Nephron (organoid): ENCODE results near the gene HCN2.

ENCODE experiments used
- H3K27ac Mint-ChIP-seq, 3 experiments: 2 replicates each; pipeline ENCODE4 v1.8.0; 2020; ENCODE audit warnings: mixed read lengths in 3 of 3, mild to moderate bottlenecking in 2 of 3, moderate library complexity in 1 of 3
- H3K27me3 Mint-ChIP-seq: 2 replicates; pipeline ENCODE4 v1.8.0; 2021; ENCODE audit warnings: low read depth, mild to moderate bottlenecking, moderate library complexity, mixed read lengths
- H3K36me3 Mint-ChIP-seq: 2 replicates; pipeline ENCODE4 v1.8.0; 2020; ENCODE audit warnings: low read depth, mixed read lengths
- H3K4me1 Mint-ChIP-seq: 2 replicates; pipeline ENCODE4 v1.8.0; 2020; ENCODE audit warnings: mixed read lengths
- H3K4me3 Mint-ChIP-seq, 3 experiments: 2 replicates each; pipeline ENCODE4 v1.8.0; 2020; ENCODE audit warnings: mild to moderate bottlenecking in 3 of 3, mixed read lengths in 3 of 3, moderate library complexity in 2 of 3
- H3K9me3 Mint-ChIP-seq: 2 replicates; pipeline ENCODE4 v1.8.0; 2020; ENCODE audit warnings: mixed read lengths
- TF ChIP-seq, protein P1 (sequence below), 3 experiments: fragments of 200-600 bp; sonication (generic); IDR thresholded peaks; one replicate each; pipeline ENCODE4 v1.5.0; 2021; ENCODE audit warnings: antibody characterized with exemption in 3 of 3; ENCODE audit not compliant: unreplicated experiment in 3 of 3

Gene HCN2

DNA sequence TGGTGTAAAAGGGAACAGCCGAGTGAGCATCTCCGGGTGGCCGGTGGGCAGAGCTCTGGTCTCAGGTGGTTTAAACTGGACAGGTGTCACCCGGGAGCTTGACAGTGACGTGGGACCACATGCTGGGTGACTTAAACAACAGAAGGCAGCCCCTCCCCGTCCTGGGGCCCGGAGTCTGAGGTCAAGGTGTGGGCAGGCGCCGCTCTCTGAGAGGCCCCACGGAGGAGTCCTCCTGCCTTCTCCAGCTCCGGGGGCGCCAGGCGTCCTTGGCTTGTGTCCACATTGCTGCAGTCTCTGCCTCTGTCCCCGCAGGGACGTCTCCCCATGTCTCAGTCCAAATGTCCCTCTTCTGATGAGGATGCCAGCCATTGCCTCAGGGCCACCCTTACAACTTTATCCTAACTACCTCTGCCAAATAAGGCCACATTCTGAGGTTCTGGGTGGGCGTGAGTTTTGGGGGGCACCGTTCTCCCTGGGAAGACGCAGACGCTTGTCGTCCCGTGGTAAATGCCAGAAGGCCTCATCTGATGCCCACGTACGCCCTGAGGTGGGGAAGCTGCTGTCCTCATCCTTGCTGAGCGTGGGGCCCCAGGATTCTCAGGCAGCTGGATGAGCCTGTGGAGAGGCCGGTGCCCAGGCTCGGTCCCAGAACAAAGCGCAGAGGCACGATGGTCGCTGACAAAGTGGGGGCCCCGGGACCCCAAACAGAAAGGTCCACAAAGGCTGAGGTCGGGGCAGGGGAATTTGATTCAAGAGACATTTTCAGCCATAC lies 32.9 kb upstream of the HCN2 start:
- no peaks in the 10 kb centered on the region for H3K36me3 Mint-ChIP-seq
- no peak overlapping the region for H3K4me3 Mint-ChIP-seq
- no peak overlapping the region for H3K27ac Mint-ChIP-seq
- peaks cover 5% of the 10 kb centered on the region for H3K27me3 Mint-ChIP-seq
- no peaks in the 10 kb centered on the region for H3K4me1 Mint-ChIP-seq
- TF ChIP-seq, protein P1, sequence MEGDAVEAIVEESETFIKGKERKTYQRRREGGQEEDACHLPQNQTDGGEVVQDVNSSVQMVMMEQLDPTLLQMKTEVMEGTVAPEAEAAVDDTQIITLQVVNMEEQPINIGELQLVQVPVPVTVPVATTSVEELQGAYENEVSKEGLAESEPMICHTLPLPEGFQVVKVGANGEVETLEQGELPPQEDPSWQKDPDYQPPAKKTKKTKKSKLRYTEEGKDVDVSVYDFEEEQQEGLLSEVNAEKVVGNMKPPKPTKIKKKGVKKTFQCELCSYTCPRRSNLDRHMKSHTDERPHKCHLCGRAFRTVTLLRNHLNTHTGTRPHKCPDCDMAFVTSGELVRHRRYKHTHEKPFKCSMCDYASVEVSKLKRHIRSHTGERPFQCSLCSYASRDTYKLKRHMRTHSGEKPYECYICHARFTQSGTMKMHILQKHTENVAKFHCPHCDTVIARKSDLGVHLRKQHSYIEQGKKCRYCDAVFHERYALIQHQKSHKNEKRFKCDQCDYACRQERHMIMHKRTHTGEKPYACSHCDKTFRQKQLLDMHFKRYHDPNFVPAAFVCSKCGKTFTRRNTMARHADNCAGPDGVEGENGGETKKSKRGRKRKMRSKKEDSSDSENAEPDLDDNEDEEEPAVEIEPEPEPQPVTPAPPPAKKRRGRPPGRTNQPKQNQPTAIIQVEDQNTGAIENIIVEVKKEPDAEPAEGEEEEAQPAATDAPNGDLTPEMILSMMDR (IDR thresholded peaks at IDR 0.05; ENCODE audit: unreplicated experiment in 3 of 3): no peak
- H3K9me3 Mint-ChIP-seq: peaks cover 2% of the 10 kb centered on the region

DNA sequence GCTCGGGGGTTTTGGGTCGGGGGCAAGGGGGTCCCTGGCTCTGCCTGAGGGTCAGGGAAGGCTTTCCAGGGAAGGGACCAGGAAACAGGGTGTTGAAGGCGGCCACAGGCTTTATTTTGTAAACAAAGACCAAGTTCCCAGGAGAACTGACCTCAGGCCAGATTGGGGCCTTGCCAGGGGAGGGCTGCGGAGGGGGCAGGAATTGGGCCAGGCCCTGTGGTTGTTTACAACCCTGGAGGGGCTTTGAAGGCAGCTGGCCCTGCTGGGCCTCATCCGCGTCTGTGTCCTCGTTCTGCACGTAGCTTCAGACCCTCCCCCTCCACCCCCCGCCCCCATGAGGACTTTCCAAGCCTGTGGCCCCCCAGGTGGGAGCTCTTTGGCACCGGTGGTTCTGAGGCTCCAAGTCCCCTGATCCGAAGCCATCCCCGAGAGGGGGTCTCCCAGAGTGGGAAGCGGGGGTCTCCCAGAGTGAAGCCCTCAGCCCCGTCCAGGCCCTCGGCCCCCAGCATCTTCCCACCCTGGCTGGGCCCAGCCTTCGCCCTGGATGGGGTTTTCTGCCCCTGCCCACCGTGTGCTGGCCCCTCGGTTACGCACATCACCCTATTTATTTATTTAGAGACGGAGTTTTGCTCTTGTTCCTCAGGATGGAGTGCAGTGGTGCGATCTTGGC lies 30.8 kb upstream of the HCN2 start:
- TF ChIP-seq, protein P1 (IDR thresholded peaks at IDR 0.05; ENCODE audit: unreplicated experiment in 3 of 3): no peak
- H3K27me3 Mint-ChIP-seq: no peaks in the 10 kb centered on the region
- H3K27ac Mint-ChIP-seq: no peak overlapping the region
- H3K4me1 Mint-ChIP-seq: no peaks in the 10 kb centered on the region
- peaks cover 9% of the 10 kb centered on the region for H3K36me3 Mint-ChIP-seq
- peaks cover 9% of the 10 kb centered on the region for H3K9me3 Mint-ChIP-seq
- no peak overlapping the region for H3K4me3 Mint-ChIP-seq

DNA sequence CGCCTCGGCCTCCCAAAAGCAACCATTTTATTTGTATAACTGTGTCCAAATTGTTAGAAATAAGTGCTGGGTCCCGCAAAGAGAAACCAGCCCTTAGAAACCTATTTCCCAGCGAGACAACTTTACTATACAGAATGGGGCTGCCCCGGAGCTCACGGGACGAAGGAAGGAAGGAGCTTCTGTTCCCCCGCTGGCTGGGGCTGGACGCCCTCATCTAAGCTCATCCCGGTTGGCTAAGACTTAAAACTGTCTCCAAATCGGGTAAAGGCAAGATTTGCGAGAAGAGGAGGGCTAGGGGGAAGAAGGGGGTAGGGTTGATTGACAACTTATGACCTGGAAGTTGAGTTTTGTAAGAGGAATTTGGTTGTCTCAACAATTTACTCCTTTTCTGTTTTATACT lies 29.6 kb upstream of the HCN2 start:
- H3K4me1 Mint-ChIP-seq: no peaks in the 10 kb centered on the region

DNA sequence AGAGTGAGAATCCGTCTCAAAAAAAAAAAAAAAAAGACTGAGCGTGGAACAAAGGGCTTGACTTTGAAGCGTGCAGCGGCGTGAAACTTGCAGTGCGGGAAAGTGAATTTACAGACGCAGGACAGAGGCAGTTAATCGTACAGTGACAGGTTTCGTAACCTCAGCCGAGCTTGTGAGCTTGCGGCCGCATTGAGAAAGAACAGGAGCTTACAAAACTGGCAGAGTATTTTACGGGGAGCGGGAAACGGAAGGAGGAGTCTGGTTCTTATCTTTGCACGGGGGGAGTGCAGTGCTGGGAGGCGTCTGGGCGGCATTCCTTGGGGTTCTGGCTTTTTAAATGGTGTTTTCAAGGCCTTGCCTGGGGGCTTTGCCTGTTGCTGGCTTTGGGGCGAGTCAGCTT lies 23.3 kb upstream of the HCN2 start:
- Mint-ChIP-seq H3K4me1 (peaks cover 6% of the 10 kb centered on the region), H3K27me3 (peaks cover 6% of the 10 kb centered on the region), H3K4me3 (peak overlapping the region; percentile 17 to 61 (median 60)), H3K9me3 (peaks cover 11% of the 10 kb centered on the region), H3K27ac (peak overlapping the region; percentile 68 to 91 (median 68)), H3K36me3 (peaks cover 17% of the 10 kb centered on the region)
- TF ChIP-seq, protein P1 (IDR thresholded peaks at IDR 0.05; ENCODE audit: unreplicated experiment in 3 of 3): no peak

More for the DNA sequence above, 29.6 kb upstream of the HCN2 start:
- TF ChIP-seq, protein P1 (IDR thresholded peaks at IDR 0.05; ENCODE audit: unreplicated experiment in 3 of 3): no peak
- Mint-ChIP-seq H3K27ac (no peak overlapping the region), H3K9me3 (peaks cover 9% of the 10 kb centered on the region), H3K4me3 (no peak overlapping the region), H3K27me3 (no peaks in the 10 kb centered on the region), H3K36me3 (peaks cover 9% of the 10 kb centered on the region)

DNA sequence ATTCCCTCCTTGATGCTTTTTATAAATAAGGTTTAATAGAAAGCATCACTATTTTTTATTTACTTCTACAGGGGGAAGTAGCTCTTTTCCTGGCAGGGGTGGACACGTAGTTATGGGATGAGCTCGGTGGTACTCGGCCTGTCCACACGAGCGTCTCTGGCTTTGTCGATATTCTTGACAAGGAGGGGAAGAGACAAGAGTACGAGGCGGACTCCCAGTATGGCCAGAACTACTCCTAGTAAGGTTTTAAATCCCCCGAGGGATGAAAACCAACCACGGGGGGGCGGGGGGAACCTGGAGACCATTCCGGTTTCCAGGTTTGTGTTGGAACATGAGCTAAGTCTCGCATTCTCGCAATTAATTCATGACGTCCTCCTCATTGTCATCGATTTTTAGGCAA lies 22.8 kb upstream of the HCN2 start:
- TF ChIP-seq, protein P1 (IDR thresholded peaks at IDR 0.05; ENCODE audit: unreplicated experiment in 3 of 3): no peak
- H3K27me3 Mint-ChIP-seq: peaks cover 6% of the 10 kb centered on the region
- H3K4me1 Mint-ChIP-seq: peaks cover 8% of the 10 kb centered on the region
- peaks cover 11% of the 10 kb centered on the region for H3K9me3 Mint-ChIP-seq
- peaks cover 17% of the 10 kb centered on the region for H3K36me3 Mint-ChIP-seq
- H3K4me3 Mint-ChIP-seq: peak overlapping the region in 1 of 3 experiments; percentile 8
- H3K27ac Mint-ChIP-seq: peak overlapping the region; percentile 68 to 91 (median 68)
